NCI-H1048 (cell line): ENCODE measurements around the gene PKMYT1.

Experiments
- DNase-seq: peaks from one replicate; lab custom pipeline; 2025; lab: John Stamatoyannopoulos, UW

PKMYT1 gene

GRCh38 chr16:3017794-3018506, 37.7 kb upstream of the PKMYT1 start, which contains the start of gene CLDN6:
CLDN6 (minus strand) TSS chr16:3018183; CDS start chr16:3016021, 2,162 bp downstream.
- DNase-seq = no peak

- no peak for DNase-seq
Observed at GRCh38 chr16:3017344-3017743, 37.1 kb upstream of the PKMYT1 start.

- DNase-seq = no peak
Observed at GRCh38 chr16:3015865-3016521, 35.7 kb upstream of the PKMYT1 start.

GRCh38 chr16:3014971-3015370, 34.7 kb upstream of the PKMYT1 start:
- DNase-seq = no peak

GRCh38 chr16:3013998-3014690, 33.9 kb upstream of the PKMYT1 start:
- no peak for DNase-seq

GRCh38 chr16:3013491-3013951, 33.3 kb upstream of the PKMYT1 start:
- no peak for DNase-seq

GRCh38 chr16:3012828-3013420, 32.7 kb upstream of the PKMYT1 start, which contains the start of gene CLDN9:
CLDN9 (plus strand) TSS chr16:3012923; CDS start chr16:3013363, 440 bp downstream.
- no peak for DNase-seq

- DNase-seq = no peak
Observed at GRCh38 chr16:3012246-3012645, 32.0 kb upstream of the PKMYT1 start.

GRCh38 chr16:3010510-3010909, 30.3 kb upstream of the PKMYT1 start:
- no peak for DNase-seq

- DNase-seq = no peak
Observed at GRCh38 chr16:3009568-3010390, 29.5 kb upstream of the PKMYT1 start.

GRCh38 chr16:3008690-3009037, 28.4 kb upstream of the PKMYT1 start:
- no peak for DNase-seq

GRCh38 chr16:3007957-3008689, 27.9 kb upstream of the PKMYT1 start:
- DNase-seq = no peak

- no peak for DNase-seq
Observed at GRCh38 chr16:3007059-3007956, 27.1 kb upstream of the PKMYT1 start.

- DNase-seq = no peak
Observed at GRCh38 chr16:3004781-3005284, 24.6 kb upstream of the PKMYT1 start.

GRCh38 chr16:3004319-3004718, 24.1 kb upstream of the PKMYT1 start:
- DNase-seq = no peak

GRCh38 chr16:3003582-3004270, 23.5 kb upstream of the PKMYT1 start:
- peak; percentile 85 for DNase-seq

GRCh38 chr16:3001316-3001715, 21.1 kb upstream of the PKMYT1 start:
- no peak for DNase-seq

GRCh38 chr16:3000540-3000939, 20.3 kb upstream of the PKMYT1 start:
- DNase-seq = no peak

GRCh38 chr16:2999929-3000328, 19.7 kb upstream of the PKMYT1 start:
- no peak for DNase-seq
